Caki2 (cell line): ENCODE data around the gene TSPAN31. TPM values are rescaled to one million over a fixed set of nuclear protein-coding genes. Genes with fewer than 3 reads are reported as not detected.
"Not testable (repeated sequence)": the region's sequence is repeated elsewhere in the genome, so short reads cannot be mapped to it uniquely, and the experiment has no call there.

ENCODE experiments used
- DNase-seq: peaks from one replicate; pipeline ENCODE4 v3.0.0-alpha.2; 2015; ENCODE audit warnings: low read depth
- in situ Hi-C: cut with HindIII; loops from 2 replicates; pipeline ENCODE4 v1.10.0; 2016; ENCODE audit warnings: low sequenced_read_pairs, low pct_unique_long_range_greater_than_20kb, mixed read lengths
- total RNA-seq: library from RNA; depleted of rRNA; stranded (reverse); fragments of >200 nt; shearing (Covaris generic); gene quantifications from 2 replicates; pipeline ENCODE4 v1.2.3, GENCODE V29; 2014; ENCODE audit warnings: low replicate concordance

TSPAN31 gene
- total RNA-seq, 1 experiment from 2014 or later, result 103 TPM

- no peak for DNase-seq
These were observed 27.8 kb downstream of the TSPAN31 start, which contains the start of gene EEF1AKMT3 for GRCh38 chr12:57772429-57773322. Gene EEF1AKMT3, plus strand, starts transcription at chr12:57772614. Its CDS starts 111 bp downstream, at chr12:57772725.

GRCh38 chr12:57774634-57775033, 29.8 kb downstream of the TSPAN31 start:
- DNase-seq, in situ Hi-C loops: not testable (repeated sequence)

More at GRCh38 chr12:57772429-57773322, 27.8 kb downstream of the TSPAN31 start, which contains the start of gene EEF1AKMT3:
- in situ Hi-C loops, result no loop called here

DNA sequence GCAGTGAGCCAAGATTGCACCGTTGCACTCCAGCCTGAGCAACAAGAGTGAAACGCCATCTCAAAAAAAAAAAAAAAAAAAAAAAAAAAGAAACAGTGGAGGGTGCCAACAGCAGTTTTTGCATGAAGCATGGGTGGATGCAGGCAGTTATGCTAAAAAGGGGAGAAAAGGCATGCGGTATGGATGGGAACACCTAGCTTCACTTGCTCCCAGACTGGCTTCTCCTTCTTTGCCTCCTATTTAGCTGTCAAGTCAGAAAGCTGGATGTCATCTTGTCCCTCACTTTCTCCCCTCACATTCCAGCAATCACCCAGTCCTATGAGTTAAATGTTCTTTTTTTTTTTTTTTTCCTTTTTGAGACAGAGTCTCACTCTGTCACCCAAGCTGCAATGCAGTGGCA, 30.2 kb downstream of the TSPAN31 start:
- no peak for DNase-seq
- in situ Hi-C loops, result no loop called here

- in situ Hi-C loops, result no loop called here
- no peak for DNase-seq
These were observed 30.9 kb downstream of the TSPAN31 start for GRCh38 chr12:57775563-57776246.

- DNase-seq, result no peak
- in situ Hi-C loops, result no loop called here
These were observed 31.4 kb downstream of the TSPAN31 start for GRCh38 chr12:57776247-57776587.

DNA sequence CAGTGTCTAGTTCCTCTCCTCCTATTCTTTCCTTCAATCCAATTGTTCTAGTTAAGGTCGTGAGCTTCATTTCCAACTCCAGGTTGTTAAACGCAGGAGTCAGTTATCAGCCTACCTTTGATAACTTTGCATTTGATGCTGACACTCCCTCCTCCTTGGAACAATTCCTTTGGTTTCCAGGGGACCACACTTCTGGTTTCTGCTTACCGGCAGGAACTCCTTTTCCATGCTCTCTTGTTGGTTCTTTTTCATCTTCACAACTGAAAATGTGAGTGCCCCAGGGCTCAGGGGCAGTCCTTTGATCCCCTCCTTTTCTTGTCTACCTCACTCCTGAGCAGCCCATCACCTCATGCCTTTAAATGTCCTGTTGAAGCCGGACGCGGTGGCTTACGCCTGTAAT, 32.5 kb downstream of the TSPAN31 start:
- in situ Hi-C loops, result no loop called here

GRCh38 chr12:57777911-57778310, 33.1 kb downstream of the TSPAN31 start:
- in situ Hi-C loops, result no loop called here

More for the DNA sequence above, 32.5 kb downstream of the TSPAN31 start:
- DNase-seq, result no peak

DNA sequence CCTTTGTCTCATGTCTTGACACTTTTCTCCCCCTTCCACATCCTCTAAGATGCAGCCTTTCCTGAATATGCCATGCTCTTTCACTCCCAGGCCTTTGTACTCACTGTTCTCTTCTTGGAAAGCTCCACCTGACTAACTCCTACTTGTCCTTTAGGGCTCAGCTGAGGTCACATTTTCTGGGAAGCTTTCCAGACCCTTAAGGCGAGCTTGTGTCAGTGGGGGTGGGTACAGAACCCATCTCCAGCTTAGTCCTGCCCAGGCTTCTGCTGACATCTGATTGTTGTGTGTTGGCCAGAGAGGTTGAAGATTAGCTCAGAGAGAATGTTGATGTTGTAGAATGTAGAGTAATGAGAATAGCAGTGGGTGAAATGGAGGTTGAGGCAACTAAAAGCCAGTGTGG, 34.9 kb downstream of the TSPAN31 start:
- in situ Hi-C loops, result no loop called here
- DNase-seq, result no peak

More at GRCh38 chr12:57777911-57778310, 33.1 kb downstream of the TSPAN31 start:
- no peak for DNase-seq

GRCh38 chr12:57780284-57780897, 35.6 kb downstream of the TSPAN31 start:
- in situ Hi-C loops, result no loop called here
- DNase-seq, result no peak

DNA sequence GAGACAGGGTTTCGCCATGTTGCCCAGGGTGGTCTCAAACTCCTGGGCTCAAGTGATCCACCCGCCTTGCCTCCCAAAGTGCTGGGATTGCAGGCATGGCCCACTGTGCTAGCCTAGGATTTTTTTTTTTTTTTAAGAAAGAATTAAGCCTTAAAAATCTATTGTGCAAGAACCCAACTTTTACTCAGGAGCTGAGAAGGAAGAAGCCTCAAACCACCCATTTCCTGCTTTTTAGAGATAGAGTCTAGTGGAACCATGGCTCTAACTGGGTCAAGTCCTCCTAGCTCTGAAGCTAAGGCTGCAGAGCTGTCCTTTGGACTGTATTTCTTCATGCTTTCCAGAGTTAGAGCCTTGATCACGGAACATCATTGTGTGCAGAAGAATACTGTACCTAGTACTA, 36.4 kb downstream of the TSPAN31 start:
- in situ Hi-C loops, result no loop called here

GRCh38 chr12:57781801-57782200, 37.0 kb downstream of the TSPAN31 start:
- DNase-seq, result no peak
- in situ Hi-C loops, result no loop called here

More for the DNA sequence above, 36.4 kb downstream of the TSPAN31 start:
- DNase-seq, result no peak

DNA sequence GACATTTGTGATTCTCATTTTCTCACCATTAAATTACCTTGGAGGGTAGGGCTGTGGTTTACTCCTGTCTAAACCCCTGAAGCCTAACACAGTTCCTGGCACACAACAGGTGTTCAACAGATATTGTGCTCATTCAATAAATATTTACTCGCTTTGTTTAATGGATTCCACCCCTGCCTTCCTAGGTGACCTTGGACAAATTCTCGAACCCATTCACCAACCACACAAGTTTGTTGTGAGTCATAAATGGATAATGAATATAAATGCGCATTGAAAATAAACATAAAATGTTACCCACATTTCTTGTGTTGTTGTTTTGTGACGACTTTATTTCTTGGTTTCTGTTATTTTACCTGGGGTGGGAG, 37.4 kb downstream of the TSPAN31 start:
- in situ Hi-C loops, result no loop called here
- no peak for DNase-seq

GRCh38 chr12:57782608-57783465, 38.0 kb downstream of the TSPAN31 start, which contains the start of gene TSFM:
Gene TSFM, plus strand, starts transcription at chr12:57782787. Its CDS starts 15 bp downstream, at chr12:57782802.
- DNase-seq, result peak; percentile 86
- in situ Hi-C loops, result no loop called here

- in situ Hi-C loops, result no loop called here
- no peak for DNase-seq
These were observed 38.6 kb downstream of the TSPAN31 start for GRCh38 chr12:57783466-57783801.

- in situ Hi-C loops, result no loop called here
- no peak for DNase-seq
These were observed 39.0 kb downstream of the TSPAN31 start for GRCh38 chr12:57783861-57784260.

- in situ Hi-C loops, result no loop called here
- no peak for DNase-seq
These were observed 49.1 kb downstream of the TSPAN31 start for GRCh38 chr12:57793920-57794319.

- in situ Hi-C loops, result no loop called here
- no peak for DNase-seq
These were observed 50.5 kb downstream of the TSPAN31 start for GRCh38 chr12:57795354-57795753.

- in situ Hi-C loops, result no loop called here
- no peak for DNase-seq
These were observed 52.2 kb downstream of the TSPAN31 start for GRCh38 chr12:57796996-57797395.
